NCI-H146 treated with DMSO at 0.1 percent for 48 hours (cell line): Measurements from ENCODE around the gene PCED1B.

Experiments
- DNase-seq: peaks from one replicate; lab custom pipeline; 2025; ENCODE audit not compliant: unreplicated experiment; lab: John Stamatoyannopoulos, UW

The PCED1B gene

DNA sequence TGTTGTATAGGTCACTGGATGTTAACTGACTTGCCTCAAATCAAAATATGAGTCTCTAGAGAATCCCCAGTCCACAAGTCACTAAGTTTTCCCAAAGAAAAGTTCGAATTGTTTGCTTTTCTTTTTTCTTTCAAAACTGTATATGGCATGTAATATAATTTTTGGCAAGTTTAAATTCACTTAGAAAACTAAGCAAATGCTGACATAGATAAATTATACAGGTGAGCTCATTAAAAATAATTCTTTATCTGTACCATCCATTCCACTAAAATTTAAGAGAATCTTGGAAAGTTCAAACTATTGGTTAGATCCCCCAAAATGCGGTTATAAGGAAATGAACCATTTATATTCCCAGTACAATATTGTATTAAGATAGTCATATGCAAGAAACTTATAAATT lies 145.9 kb downstream of the PCED1B start:
- no peak for DNase-seq

DNA sequence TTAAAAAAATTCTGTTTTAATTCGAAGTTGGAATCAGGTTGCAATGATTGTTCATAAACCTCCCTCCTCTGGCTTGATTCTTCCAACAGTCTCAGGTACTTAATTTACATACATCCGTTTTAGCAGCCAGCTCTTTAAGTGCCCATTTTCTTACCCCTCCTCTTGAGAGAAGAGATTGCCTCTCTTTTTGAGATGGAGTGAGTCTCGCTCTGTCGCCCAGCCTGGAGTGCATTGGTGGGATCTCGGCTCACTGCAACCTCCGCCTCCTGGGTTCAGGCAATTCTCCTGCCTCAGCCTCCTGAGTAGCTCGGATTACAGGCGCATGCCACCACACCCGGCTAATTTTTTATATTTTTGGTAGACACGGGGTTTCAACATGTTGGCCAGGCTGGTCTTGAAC lies 146.8 kb downstream of the PCED1B start:
- no peak for DNase-seq

DNA sequence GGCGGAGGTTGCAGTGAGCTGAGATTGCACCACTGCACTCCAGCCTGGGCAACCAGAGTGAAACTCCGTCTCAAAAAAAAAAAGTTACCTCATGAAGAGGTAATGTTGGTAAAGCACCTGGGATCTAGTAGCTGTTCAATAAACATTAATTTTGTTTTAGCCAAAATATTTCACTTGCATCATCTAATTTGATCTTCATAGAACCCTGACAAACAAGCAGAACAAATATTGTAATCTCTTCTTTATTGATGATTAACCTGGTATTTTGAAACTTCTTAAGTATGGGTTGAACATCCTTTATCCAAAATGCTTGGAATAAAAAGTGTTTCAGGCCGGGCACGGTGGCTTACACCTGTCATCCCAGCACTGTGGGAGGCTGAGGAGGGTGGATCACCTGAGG lies 149.4 kb downstream of the PCED1B start:
- no peak for DNase-seq

DNA sequence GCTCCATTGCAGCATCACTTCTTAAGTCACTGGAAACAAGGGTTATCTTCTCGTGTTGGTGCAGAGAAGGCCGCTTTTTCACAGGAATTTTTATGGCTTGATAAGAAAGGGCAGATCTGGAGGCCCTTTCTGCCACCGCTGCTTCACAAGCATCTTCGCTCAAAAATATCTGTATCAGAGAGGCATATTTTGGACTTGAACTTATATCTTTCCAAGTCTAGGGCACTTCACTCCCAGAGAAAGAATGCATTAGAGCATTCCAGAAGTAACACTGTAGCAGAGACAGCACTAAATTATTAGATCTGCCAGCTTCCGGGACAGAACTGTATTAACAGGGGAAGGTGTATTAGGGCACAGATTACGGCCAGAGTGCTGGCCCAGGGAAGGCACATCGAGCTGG lies 152.0 kb downstream of the PCED1B start:
- no peak for DNase-seq

DNA sequence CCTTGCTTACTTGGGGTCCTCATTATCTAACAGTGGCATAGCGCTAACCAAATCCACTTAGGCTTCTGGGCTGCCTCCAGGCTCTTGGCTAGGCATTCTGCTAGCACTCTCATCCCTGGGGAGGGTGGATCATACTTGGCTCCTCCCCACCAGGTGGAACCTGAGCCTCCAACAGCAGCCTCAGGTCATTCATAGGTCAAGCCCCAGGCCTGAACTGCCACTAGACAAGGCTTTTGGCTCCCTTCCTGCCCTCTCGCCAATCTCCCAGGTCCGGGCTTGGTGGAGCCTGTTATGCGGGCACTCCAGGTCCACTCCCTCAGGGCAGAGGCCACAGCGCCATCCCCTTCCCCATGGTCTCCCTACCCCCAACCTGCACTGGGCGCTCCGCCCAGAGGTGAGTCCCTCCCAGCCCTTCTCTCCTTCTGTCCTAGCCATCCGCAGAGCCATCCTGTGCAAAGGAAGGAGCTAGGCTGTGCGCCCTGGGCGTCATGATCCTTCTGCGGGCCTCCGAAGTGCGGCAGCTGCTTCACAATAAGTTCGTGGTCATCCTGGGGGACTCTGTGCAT lies 155.2 kb downstream of the PCED1B start:
- no peak for DNase-seq

DNA sequence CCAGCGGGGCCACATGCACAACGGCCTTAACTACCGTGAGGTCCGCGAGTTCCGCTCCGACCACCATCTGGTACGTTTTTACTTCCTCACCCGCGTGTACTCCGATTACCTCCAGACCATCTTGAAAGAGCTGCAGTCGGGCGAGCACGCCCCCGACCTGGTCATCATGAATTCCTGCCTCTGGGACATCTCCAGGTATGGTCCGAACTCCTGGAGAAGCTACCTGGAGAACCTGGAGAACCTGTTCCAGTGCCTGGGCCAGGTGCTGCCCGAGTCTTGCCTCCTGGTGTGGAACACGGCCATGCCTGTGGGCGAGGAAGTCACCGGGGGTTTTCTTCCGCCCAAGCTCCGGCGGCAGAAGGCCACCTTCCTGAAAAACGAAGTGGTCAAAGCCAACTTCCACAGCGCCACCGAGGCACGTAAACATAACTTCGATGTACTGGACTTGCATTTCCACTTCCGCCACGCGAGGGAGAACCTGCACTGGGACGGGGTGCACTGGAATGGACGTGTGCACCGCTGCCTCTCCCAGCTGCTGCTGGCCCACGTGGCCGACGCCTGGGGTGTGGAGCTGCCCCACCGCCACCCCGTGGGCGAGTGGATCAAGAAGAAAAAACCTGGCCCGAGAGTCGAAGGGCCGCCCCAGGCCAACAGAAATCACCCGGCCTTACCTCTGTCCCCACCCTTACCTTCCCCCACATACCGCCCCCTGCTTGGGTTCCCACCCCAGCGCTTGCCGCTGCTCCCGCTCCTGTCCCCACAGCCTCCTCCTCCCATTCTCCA lies 156.0 kb downstream of the PCED1B start:
- no peak for DNase-seq

DNA sequence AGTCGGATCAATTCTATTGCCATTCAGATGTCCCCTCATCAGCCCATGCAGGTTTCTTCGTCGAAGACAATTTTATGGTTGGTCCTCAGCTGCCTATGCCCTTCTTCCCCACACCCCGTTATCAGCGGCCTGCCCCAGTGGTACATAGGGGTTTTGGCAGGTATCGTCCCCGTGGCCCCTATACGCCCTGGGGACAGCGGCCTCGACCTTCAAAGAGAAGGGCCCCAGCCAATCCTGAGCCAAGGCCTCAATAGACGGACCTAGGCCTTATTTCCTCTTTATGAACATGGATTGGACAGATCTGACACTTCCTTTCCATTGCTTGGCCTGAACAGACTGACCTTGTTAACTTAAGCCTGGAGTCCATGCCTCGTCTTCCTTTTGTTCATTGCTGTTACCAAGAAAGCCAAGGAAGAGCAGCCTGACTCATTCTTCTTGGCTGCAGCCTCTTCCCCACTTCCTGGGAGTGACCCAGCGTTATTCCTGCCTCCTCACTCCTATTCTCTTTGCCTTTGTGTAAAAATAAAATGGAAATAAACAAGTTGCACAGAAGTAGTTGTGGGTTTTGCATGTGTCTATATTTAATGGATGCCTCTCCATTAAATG lies 156.8 kb downstream of the PCED1B start:
- DNase-seq: no peak

DNA sequence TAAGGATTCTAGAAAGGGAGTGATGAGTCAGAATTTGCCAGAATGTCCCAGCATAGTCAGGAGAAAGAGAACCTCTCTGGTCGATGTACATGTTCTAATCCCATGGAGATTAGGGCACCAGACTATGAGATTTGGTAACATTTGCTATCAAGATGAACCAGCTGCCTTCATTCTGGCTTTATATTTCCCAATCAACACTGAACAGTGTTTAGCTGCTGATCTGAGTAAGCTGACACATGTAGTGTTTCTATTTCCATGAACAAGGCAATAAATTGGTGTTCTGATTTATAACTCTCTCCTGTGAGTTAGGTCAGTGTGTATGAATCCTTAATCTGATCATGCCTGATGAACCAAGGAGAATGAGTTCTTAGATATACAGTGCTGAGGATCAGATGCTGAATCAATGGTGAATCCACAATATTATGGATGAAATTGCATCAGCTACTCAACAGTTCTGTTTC lies 158.4 kb downstream of the PCED1B start:
- no peak for DNase-seq

DNA sequence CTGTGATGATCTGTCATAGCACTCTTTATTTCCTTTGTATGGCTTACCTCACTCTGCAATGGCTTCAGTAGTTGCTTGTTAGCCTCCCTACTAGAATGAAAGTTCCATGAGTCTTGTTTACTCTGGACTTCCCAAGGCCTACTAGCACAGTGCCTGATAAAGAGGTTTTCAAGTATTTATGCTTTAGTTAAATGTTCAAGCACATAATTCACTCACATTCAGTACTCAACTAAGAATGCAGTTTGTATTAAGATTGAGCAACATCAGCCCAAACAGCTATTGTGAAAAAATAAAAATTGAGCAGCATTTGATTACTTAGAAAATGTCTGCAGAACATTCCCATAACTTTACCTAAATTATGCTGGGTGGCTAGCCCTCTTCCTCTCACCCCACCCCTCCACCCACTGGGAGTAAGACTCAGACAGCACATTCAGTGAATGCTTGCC lies 159.3 kb downstream of the PCED1B start:
- no peak for DNase-seq

DNA sequence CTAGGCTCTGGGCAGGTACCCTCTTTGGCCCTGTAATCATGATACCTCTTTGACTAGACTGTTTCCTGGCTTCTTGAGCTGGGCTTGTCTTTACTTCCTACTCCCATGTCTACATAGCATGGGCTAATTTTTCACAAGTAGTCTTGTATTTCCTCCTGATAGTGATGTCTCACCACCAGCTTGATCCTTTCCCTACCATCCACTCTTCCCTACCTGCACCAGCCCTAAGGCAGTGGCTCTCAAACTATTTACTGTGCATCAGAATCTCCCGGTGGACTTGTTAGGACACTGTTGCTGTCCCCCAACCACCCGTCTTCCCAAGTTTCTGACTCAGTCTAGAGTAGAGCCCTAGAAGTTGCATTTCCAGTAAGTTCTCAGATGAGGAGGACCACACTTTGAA lies 163.0 kb downstream of the PCED1B start:
- DNase-seq: no peak

DNA sequence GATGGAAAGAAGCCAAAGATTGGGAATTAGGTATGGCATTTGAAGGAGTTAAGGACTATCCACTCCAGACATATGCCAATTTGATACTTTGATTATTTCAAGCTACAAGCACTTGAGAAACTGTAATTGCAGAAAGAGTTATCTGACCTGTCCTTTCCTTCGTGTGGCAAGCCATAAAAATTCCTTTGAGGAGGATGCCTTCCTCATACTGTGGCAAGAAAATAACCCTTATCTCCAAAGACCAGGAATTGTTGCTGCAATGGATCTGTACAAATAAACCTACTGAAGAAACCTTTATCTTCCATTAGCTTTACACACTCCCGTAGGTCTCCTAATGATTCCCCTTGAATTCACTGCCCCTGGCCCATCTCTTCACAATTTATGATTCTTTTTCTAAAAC lies 165.4 kb downstream of the PCED1B start:
- DNase-seq: no peak

DNA sequence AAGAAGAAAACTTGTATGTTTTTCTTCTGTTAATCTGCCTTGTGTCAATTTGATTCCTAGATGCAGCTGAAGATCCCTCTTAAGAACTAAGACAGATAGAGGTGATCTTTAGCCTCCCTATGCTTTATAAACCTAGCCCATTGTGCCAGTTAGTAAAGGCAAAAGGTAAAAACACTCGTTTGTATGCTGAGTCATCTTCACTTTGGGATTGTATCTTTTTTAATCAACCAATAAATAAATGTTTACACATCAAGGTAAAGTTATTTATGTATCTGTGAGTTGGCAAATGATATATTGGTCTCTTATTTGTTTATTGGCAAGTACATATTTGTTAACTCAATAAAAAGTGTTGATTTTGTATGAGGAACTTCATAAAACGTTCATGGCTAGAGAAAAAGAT lies 166.2 kb downstream of the PCED1B start:
- DNase-seq: no peak

DNA sequence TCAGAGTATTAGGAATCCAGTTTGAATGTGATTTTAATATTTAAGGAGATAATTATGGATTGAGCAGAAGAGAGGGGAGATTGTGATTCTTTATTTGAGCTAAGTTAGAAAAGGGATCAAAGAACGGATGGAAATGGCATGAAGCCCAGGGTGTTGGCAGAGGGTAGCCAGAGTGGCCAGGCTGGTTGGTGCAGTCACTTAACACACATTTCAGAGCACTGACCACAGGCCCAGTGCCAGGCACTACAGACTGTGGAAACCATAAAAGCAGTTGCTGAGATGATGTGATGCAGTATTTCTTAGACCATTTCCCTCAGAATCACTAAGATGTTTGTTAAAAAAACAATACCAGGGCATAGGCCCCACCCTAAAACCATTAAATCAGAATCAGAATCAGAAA lies 168.0 kb downstream of the PCED1B start:
- DNase-seq: no peak

DNA sequence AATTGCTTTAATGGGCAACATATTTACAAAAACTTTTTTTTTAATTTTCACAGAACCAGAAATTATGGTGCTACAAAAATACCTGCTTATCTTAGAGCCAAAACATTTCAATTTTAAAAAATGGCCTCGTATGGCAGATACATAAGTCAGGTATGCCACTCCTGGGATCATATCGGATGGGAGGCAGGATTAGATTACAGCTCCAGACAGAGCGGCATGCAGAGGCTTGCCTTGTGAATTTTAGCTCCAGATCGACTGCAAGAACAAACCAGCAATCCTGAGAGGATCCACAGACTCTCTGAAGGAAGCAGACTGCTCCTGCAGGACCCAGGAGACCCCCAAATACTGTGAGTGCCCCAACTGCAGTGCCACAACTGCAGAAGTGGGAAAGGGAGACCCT lies 169.7 kb downstream of the PCED1B start:
- no peak for DNase-seq

DNA sequence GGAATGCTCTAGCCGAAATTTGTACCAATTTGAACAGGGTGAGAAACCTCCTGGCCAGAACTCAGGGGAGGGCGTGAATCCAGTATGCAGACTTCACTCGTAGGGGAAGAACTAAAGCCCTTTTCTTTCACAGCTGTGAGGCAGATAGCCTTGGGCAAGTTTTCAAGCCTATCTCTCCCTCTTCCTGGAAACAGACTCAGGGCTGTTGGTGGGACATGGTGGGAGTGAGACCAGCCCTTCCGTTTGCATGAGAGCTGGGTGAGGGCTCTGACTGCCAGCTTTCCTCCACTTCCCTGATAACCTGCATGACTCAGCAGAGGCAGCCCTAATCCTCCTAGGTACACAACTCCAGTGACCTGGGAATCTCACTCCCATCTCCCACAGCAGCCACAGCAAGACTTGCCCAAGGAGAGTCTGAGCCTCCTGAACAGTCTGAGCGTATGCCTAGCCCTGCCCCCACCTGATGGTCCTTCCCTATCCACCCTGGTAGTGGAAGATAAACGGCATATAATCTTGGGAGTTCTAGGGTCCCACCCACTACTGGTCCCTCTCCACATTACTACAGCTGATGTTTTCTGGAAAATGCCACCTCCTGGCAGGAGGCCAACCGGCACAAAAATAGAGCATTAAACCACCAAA lies 170.4 kb downstream of the PCED1B start:
- DNase-seq: no peak

DNA sequence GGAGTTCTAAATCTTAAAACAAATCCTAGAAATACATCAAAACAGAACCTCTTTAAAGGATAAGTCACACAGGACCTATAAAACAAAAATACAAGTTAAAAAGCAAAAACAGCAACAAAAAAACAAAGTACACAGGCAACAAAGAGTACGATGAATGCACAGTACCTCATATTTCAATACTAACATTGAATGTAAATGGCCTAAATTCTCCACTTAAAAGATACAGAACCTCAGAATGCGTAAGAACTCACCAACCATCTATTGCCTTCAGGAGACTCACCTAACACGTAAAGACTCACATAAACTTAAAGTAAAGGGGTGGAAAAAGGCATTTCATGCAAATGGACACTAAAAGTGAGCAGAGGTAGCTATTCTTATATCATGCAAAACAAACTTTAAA lies 172.5 kb downstream of the PCED1B start:
- DNase-seq: no peak

DNA sequence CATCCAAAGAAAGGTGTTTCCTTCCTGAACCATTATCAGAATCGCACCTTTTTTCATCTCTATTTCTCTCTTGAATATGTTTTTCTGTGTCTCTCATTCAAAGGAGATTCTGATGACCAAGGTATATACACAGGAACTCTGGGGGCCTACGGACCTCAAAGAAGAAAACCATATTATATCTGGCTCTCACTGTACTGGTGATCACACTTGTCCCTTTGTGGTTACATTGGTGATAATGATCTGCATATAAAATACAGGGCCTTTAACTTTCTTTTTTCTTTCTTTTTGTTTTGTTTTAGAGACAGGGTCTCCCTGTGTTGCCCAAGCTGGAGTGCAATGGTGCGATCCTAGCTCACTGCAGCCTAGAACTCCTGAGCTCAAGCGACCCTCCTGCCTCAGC lies 185.5 kb downstream of the PCED1B start:
- DNase-seq: no peak

DNA sequence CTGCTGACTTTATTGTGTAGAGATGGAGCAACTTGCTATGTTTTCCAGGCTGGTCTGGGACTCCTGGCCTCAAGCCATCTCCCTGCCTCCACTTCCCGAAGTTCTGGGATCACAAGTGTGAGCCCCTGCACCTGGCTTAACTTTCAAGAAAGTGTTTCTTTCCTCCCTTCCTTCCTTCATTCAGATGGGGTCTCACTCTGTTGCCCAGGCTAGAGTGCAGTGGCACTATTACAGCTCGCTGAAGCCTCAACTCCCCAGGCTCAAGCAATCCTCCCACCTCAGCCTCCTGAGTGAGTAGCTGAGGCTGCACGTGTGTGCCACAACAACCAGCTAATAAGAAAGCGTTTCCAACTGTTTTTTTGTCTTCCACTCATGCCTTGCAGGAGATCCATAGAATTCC lies 186.0 kb downstream of the PCED1B start:
- no peak for DNase-seq

DNA sequence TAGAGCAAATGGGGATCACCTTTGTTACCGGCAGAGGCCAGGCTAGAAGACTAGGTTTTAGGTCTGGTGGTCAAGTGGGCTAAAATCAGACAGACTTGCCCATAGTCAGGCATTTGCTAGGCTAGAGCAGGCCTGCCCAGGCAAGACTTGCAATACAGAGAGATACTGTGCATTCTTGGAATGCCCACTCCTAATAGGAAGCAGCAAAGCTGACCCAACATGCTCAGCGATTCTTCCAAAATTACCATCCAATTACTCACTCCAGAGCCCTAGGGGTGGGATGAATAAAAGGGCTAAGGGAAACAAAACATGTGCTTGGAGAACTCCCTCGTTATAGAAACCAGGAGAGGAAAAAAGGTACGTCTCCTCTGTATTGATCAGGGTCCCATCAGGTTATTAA lies 188.2 kb downstream of the PCED1B start:
- no peak for DNase-seq

DNA sequence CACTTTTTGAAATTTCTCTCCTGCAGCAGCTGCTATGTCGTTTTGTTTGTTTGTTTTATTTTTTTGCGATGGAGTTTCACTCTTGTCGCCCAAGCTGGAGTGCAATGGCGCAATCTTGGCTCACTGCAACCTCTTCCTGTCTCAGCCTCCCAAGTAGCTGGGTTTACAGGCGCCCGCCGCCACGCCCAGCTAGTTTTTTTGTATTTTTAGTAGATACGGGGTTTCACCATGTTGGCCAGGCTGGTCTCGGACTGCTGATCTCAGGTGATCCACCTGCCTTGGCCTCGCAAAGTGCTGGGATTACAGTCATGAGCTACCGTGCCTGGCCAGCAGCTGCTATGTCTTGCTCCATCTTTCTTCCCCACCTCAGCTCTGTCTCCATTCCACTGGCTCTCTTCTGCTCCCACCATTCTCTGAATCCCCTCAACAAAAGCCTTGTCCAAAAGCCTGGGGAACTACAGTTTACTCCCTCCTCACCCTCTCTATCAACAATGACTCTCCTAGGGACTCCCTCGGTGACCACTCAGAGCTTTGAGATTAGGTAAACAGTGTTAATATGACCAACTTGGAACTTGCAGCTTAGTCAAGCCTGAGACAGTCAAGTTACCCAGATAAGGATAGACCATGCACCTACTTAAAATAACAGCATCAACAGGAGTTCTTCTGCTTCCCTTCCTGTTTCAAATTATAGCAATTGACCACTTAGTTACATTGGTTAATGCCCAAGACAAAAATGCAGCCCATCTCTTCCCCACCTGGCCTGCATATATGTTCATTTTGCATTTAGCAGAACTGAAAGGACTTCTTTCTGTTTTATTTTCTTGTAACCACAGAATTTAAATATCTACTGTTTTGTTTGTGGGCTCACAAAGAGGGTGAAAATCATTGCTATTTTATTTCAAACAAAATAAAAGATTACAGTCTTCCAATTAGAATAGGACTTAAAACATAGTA lies 189.4 kb downstream of the PCED1B start:
- no peak for DNase-seq

DNA sequence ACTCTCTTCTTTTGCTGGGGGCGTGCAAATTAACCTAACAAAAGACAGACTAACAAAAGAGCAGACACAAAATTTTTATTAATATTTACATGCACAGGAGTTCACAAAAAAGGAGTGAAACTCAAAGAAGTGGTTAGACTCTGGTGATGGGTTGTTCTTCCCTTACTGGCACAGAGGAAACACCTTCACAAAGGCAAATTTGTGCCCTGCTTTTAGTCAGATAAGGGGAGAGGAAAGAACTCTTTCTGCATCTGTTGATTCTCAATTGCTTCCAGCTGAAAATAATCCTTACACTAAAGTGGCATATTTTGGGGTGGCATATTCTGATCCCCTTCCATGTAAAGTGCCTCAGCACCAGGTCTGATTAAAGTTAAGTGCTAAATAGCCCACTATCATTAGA lies 190.5 kb downstream of the PCED1B start:
- DNase-seq: no peak
